HCT116 (cell line): ENCODE measurements around the gene NR2F2. TPM values are rescaled to one million over a fixed set of nuclear protein-coding genes. Genes with fewer than 3 reads are reported as not detected.

ENCODE experiments used
- ATAC-seq: fragments of 200-7000 bp; cut with Tn5 transposase; 2 replicates; pipeline ENCODE4 v1.9.1; 2020; ENCODE audit warnings: mild to moderate bottlenecking, moderate library complexity
- BruUV-seq: library from RNA; stranded (reverse); fragments of 400-500 nt; replicated peaks from 2 replicates; lab custom pipeline; 2021; lab: Mats Ljungman, UMichigan
- CTCF ChIA-PET: fragments of 300-600 bp; sonication (Branson Sonifier 250); formaldehyde crosslinking; loops from one replicate; lab custom pipeline; 2021; ENCODE audit warnings: antibody characterized with exemption; lab: Charles Lee
- POLR2A ChIA-PET: fragments of 300-600, 350-600 bp; sonication (Branson Sonifier 250); formaldehyde crosslinking; loops from one replicate; lab custom pipeline; 2021; ENCODE audit warnings: antibody characterized with exemption; lab: Charles Lee
- RAD21 ChIA-PET, 2 experiments: fragments of 300-600 bp; sonication (Branson Sonifier 250); formaldehyde crosslinking; loops; one replicate each; lab custom pipeline; 2023; ENCODE audit warnings: low total read pairs in 2 of 2; ENCODE audit not compliant: uncharacterized antibody in 2 of 2, unreplicated experiment in 2 of 2, low non-redundant PET in 1 of 2; lab: Charles Lee
- DNase-seq: peaks from one replicate; pipeline ENCODE4 v3.0.0-alpha.2; 2010; ENCODE audit warnings: low read depth, low spot score
- H2AFZ ChIP-seq: fragments of 200-600 bp; shearing (Covaris generic), sonication (generic); 2 replicates; pipeline ENCODE4 v1.6.1; 2017; ENCODE audit warnings: low read depth, mixed run types, mixed read lengths, antibody characterized with exemption, low read length; ENCODE audit not compliant: poor library complexity, severe bottlenecking
- H3K27ac ChIP-seq: 2 replicates; pipeline ENCODE4 v1.5.1; 2012; ENCODE audit warnings: low read depth, low read length
- H3K27me3 ChIP-seq: fragments of 200-600 bp; sonication (generic); 2 replicates; pipeline ENCODE4 v1.6.1; 2016; ENCODE audit warnings: mixed run types, low read length, mixed read lengths; ENCODE audit not compliant: insufficient read depth
- H3K36me3 ChIP-seq, 2 experiments: fragments of 200-500 bp in 1 of 2; fragments of 200-600 bp in 1 of 2; sonication (Bioruptor generic) in 1 of 2; sonication (generic) in 1 of 2; 2 replicates each; pipeline versions ENCODE4 v1.5.1 to v1.6.1; 2014 to 2016; ENCODE audit warnings: low read length in 2 of 2, inconsistent platforms in 1 of 2, mixed read lengths in 1 of 2, mixed run types in 1 of 2; ENCODE audit not compliant: insufficient read depth in 2 of 2, control insufficient read depth in 1 of 2
- H3K4me1 ChIP-seq, 2 experiments: fragments of 200-600 bp in 1 of 2; sonication (generic) in 1 of 2; 2 replicates each; pipeline versions ENCODE4 v1.5.1 to v1.6.1; 2012 to 2017; ENCODE audit warnings: low read length in 2 of 2, inconsistent platforms in 1 of 2, mild to moderate bottlenecking in 1 of 2, mixed read lengths in 1 of 2, mixed run types in 1 of 2, moderate library complexity in 1 of 2; ENCODE audit not compliant: insufficient read depth in 2 of 2, control insufficient read depth in 1 of 2
- H3K4me2 ChIP-seq: fragments of 200-600 bp; sonication (generic); 2 replicates; pipeline ENCODE4 v1.6.1; 2017; ENCODE audit warnings: mixed run types, low read length, mixed read lengths
- H3K4me3 ChIP-seq, 2 experiments: fragments of 200-600 bp in 1 of 2; sonication (generic) in 1 of 2; replicated peaks in 1 of 2; 2 replicates each; pipeline ENCODE4 v1.5.1; 2011 to 2016; ENCODE audit warnings: low read length in 2 of 2, control low read depth in 1 of 2, low read depth in 1 of 2, mild to moderate bottlenecking in 1 of 2, mixed read lengths in 1 of 2, mixed run types in 1 of 2
- H3K79me2 ChIP-seq: fragments of 200-600 bp; sonication (generic); 2 replicates; pipeline ENCODE4 v1.6.1; 2017; ENCODE audit warnings: mild to moderate bottlenecking, mixed run types, low read length, moderate library complexity, mixed read lengths; ENCODE audit not compliant: insufficient read depth
- H3K9ac ChIP-seq: fragments of 200-600 bp; sonication (generic); 2 replicates; pipeline ENCODE4 v1.6.1; 2016; ENCODE audit warnings: low read length, mixed read lengths
- H3K9me2 ChIP-seq: fragments of 200-600 bp; sonication (generic), shearing (Covaris generic); 2 replicates; pipeline ENCODE4 v1.6.1; 2017; ENCODE audit warnings: mixed run types, mild to moderate bottlenecking, moderate library complexity; ENCODE audit not compliant: insufficient read depth
- H3K9me3 ChIP-seq, 2 experiments: fragments of 200-500 bp in 1 of 2; fragments of 200-600 bp in 1 of 2; sonication (Bioruptor generic) in 1 of 2; sonication (generic) in 1 of 2; 2 replicates each; pipeline ENCODE4 v1.6.1; 2014 to 2017; ENCODE audit warnings: low read length in 2 of 2, mixed read lengths in 2 of 2, inconsistent platforms in 1 of 2, low read depth in 1 of 2, mild to moderate bottlenecking in 1 of 2, mixed run types in 1 of 2, moderate library complexity in 1 of 2; ENCODE audit not compliant: control insufficient read depth in 1 of 2, insufficient read depth in 1 of 2
- H4K20me1 ChIP-seq: fragments of 200-600 bp; sonication (generic), shearing (Covaris generic); 2 replicates; pipeline ENCODE4 v1.6.1; 2017; ENCODE audit warnings: mixed run types, mild to moderate bottlenecking, moderate library complexity; ENCODE audit not compliant: insufficient read depth
- ATF3 ChIP-seq: IDR thresholded peaks from 2 replicates; pipeline ENCODE4 v1.6.1; 2012
- CBX3 ChIP-seq: IDR thresholded peaks from 2 replicates; pipeline ENCODE4 v1.6.1; 2012; ENCODE audit warnings: low read depth
- CEBPB ChIP-seq: IDR thresholded peaks from 2 replicates; pipeline ENCODE4 v1.6.1; 2012; ENCODE audit warnings: low read depth
- EGR1 ChIP-seq: IDR thresholded peaks from 2 replicates; pipeline ENCODE4 v1.6.1; 2012; ENCODE audit warnings: low read depth
- ELF1 ChIP-seq: IDR thresholded peaks from 2 replicates; pipeline ENCODE4 v1.6.1; 2012; ENCODE audit warnings: low read depth, borderline replicate concordance
- EZH2phosphoT487 ChIP-seq: fragments of 200-600 bp; IDR thresholded peaks from 2 replicates; pipeline ENCODE4 v1.6.1; 2018; ENCODE audit warnings: antibody characterized with exemption, borderline replicate concordance
- FOSL1 ChIP-seq: IDR thresholded peaks from 2 replicates; pipeline ENCODE4 v1.6.1; 2012; ENCODE audit warnings: low read depth
- POLR2A ChIP-seq: IDR thresholded peaks from 2 replicates; pipeline ENCODE4 v1.7.0; 2011; ENCODE audit warnings: borderline replicate concordance; ENCODE audit not compliant: insufficient read depth, insufficient read length; ENCODE audit errors: extremely low read depth
- POLR2AphosphoS5 ChIP-seq: IDR thresholded peaks from 2 replicates; pipeline ENCODE4 v1.6.1; 2011; ENCODE audit warnings: mild to moderate bottlenecking, low read depth, low read length, moderate library complexity
- RAD21 ChIP-seq: IDR thresholded peaks from 2 replicates; pipeline ENCODE4 v1.6.1; 2012; ENCODE audit warnings: low read depth, mild to moderate bottlenecking
- REST ChIP-seq: IDR thresholded peaks from 2 replicates; pipeline ENCODE4 v1.6.1; 2012; ENCODE audit warnings: low read depth
- SIN3A ChIP-seq: IDR thresholded peaks from 2 replicates; pipeline ENCODE4 v1.6.1; 2012; ENCODE audit warnings: low read depth
- SP1 ChIP-seq: IDR thresholded peaks from 2 replicates; pipeline ENCODE4 v1.6.1; 2012; ENCODE audit warnings: low read depth
- SRF ChIP-seq: IDR thresholded peaks from 2 replicates; pipeline ENCODE4 v1.6.1; 2012; ENCODE audit warnings: low read depth
- TCF7L2 ChIP-seq: IDR thresholded peaks from 2 replicates; pipeline ENCODE4 v1.7.0; 2011; ENCODE audit warnings: borderline replicate concordance, inconsistent platforms; ENCODE audit not compliant: insufficient read depth, insufficient read length; ENCODE audit errors: extremely low read depth
- YY1 ChIP-seq: IDR thresholded peaks from 2 replicates; pipeline ENCODE4 v1.6.1; 2011; ENCODE audit warnings: low read length, low read depth, moderate library complexity, mild to moderate bottlenecking; ENCODE audit not compliant: insufficient replicate concordance; ENCODE audit errors: extremely low read depth
- ZFX ChIP-seq: fragments of 450-650 bp; IDR thresholded peaks from 2 replicates; pipeline ENCODE4 v1.6.1; 2017
- intact Hi-C: fragments of 100-400 bp; cut with micrococcal nuclease; formaldehyde crosslinking; loops from 2 replicates; pipeline ENCODE4 v1.10.0; 2022
- total RNA-seq: library from RNA; stranded (reverse); gene quantifications from one replicate; pipeline ENCODE4 v1.2.1, GENCODE V29; 2021; ENCODE audit not compliant: unreplicated experiment

The NR2F2 gene
- total RNA-seq, 1 experiment from 2014 or later: 61.4 TPM

GRCh38 chr15:96307856-96308394, 22.6 kb upstream of the NR2F2 start:
- DNase-seq: no peak
- H3K79me2 ChIP-seq: no peaks in the 10 kb centered on the region
- H3K9ac ChIP-seq: no peak overlapping the region
- H3K9me2 ChIP-seq: no peaks in the 10 kb centered on the region
- no peak overlapping the region for H3K27ac ChIP-seq
- no peak overlapping the region for H3K4me2 ChIP-seq
- intact Hi-C loops: no loop called here
- no peak overlapping the region for H2AFZ ChIP-seq
- peaks cover 0 to 9% of the 10 kb centered on the region in 2 experiments; a peak in 2 of 4 replicates for H3K4me1 ChIP-seq
- no peak for TF ChIP-seq TCF7L2
- no peak for TF ChIP-seq POLR2AphosphoS5
- no peak for TF ChIP-seq REST
- TF ChIP-seq EGR1: no peak
- no peak for TF ChIP-seq SIN3A
- no peak for TF ChIP-seq ATF3
- TF ChIP-seq ELF1: no peak
- TF ChIP-seq EZH2phosphoT487: no peak
- TF ChIP-seq POLR2A: no peak
- TF ChIP-seq CBX3: no peak
- TF ChIP-seq RAD21: no peak
- no peak for TF ChIP-seq SRF
- TF ChIP-seq ZFX: no peak
- no peak for TF ChIP-seq YY1
- TF ChIP-seq SP1: no peak
- TF ChIP-seq FOSL1: no peak
- no peak for TF ChIP-seq CEBPB
- H4K20me1 ChIP-seq: no peaks in the 10 kb centered on the region
- no peak overlapping the region for H3K4me3 ChIP-seq
- no peaks in the 10 kb centered on the region for H3K36me3 ChIP-seq
- H3K9me3 ChIP-seq: no peaks in the 10 kb centered on the region
- CTCF ChIA-PET: no interaction called here
- no peaks in the 10 kb centered on the region for H3K27me3 ChIP-seq
- POLR2A ChIA-PET: no interaction called here
- RAD21 ChIA-PET: no interaction called here
- no TSS peak for BruUV-seq
- no peak for ATAC-seq
